Mesendoderm (in vitro differentiated cells): ENCODE results near the gene MBD5.

Source experiments
- DNase-seq: peaks from one replicate; pipeline ENCODE4 v3.0.0; 2013
- H2AK5ac ChIP-seq: 2 replicates; pipeline ENCODE4 v1.6.1; 2013; ENCODE audit warnings: low read length, inconsistent platforms
- H2BK120ac ChIP-seq: 2 replicates; pipeline ENCODE4 v1.6.1; 2013; ENCODE audit warnings: low read depth, mild to moderate bottlenecking, low read length, moderate library complexity, mixed read lengths
- H2BK15ac ChIP-seq: replicated peaks from 2 replicates; pipeline ENCODE4 v1.6.1; 2013; ENCODE audit warnings: low read depth, mild to moderate bottlenecking, moderate library complexity
- H2BK5ac ChIP-seq: 2 replicates; pipeline ENCODE4 v1.6.1; 2013; ENCODE audit warnings: low read length, inconsistent platforms
- H3K18ac ChIP-seq: 2 replicates; pipeline ENCODE4 v1.6.1; 2013; ENCODE audit warnings: mild to moderate bottlenecking, low read length, mixed read lengths
- H3K23ac ChIP-seq: one replicate; pipeline ENCODE4 v1.6.1; 2013; ENCODE audit warnings: low read length
- H3K27ac ChIP-seq: 2 replicates; pipeline ENCODE4 v1.5.1; 2013; ENCODE audit warnings: low read depth, mild to moderate bottlenecking, inconsistent platforms, low read length, moderate library complexity
- H3K27me3 ChIP-seq: 2 replicates; pipeline ENCODE4 v1.6.1; 2013; ENCODE audit warnings: low read length, control low read depth, mild to moderate bottlenecking, inconsistent platforms; ENCODE audit not compliant: insufficient read depth, poor library complexity
- H3K36me3 ChIP-seq: 2 replicates; pipeline ENCODE4 v1.6.1; 2013; ENCODE audit warnings: low read length, inconsistent platforms; ENCODE audit not compliant: control insufficient read depth, insufficient read depth
- H3K4ac ChIP-seq: one replicate; pipeline ENCODE4 v1.6.1; 2013; ENCODE audit warnings: low read depth, mild to moderate bottlenecking, low read length, moderate library complexity
- H3K4me1 ChIP-seq: 2 replicates; pipeline ENCODE4 v1.6.1; 2013; ENCODE audit warnings: low read depth, low read length, inconsistent platforms; ENCODE audit not compliant: control insufficient read depth
- H3K4me2 ChIP-seq: 2 replicates; pipeline ENCODE4 v1.6.1; 2013; ENCODE audit warnings: low read length
- H3K4me3 ChIP-seq: 2 replicates; pipeline ENCODE4 v1.5.1; 2013; ENCODE audit warnings: mild to moderate bottlenecking, low read length
- H3K56ac ChIP-seq: one replicate; pipeline ENCODE4 v1.6.1; 2013; ENCODE audit warnings: low read length
- H3K79me1 ChIP-seq: 2 replicates; pipeline ENCODE4 v1.6.1; 2013; ENCODE audit warnings: low read length, inconsistent platforms
- H3K79me2 ChIP-seq: 2 replicates; pipeline ENCODE4 v1.6.1; 2013; ENCODE audit warnings: mild to moderate bottlenecking, low read length; ENCODE audit not compliant: control insufficient read depth, insufficient read depth
- H3K9ac ChIP-seq: 2 replicates; pipeline ENCODE4 v1.6.1; 2013; ENCODE audit warnings: low read length, inconsistent platforms
- H4K5ac ChIP-seq: one replicate; pipeline ENCODE4 v1.6.1; 2013; ENCODE audit warnings: low read length
- H4K8ac ChIP-seq: one replicate; pipeline ENCODE4 v1.6.1; 2013; ENCODE audit warnings: low read depth, mild to moderate bottlenecking, control low read depth, low read length, moderate library complexity
- WGBS: extraction: QIAGEN DNeasy Blood & Tissue Kit; methylation state at CpG from one replicate; pipeline ENCODE4 v1.1.7; 2013; ENCODE audit warnings: low lambda C conversion rate, missing lambda C conversion rate; ENCODE audit not compliant: insufficient coverage; ENCODE audit errors: extremely low coverage; 5-methylcytosine and 5-hydroxymethylcytosine counted together

Gene MBD5

DNA sequence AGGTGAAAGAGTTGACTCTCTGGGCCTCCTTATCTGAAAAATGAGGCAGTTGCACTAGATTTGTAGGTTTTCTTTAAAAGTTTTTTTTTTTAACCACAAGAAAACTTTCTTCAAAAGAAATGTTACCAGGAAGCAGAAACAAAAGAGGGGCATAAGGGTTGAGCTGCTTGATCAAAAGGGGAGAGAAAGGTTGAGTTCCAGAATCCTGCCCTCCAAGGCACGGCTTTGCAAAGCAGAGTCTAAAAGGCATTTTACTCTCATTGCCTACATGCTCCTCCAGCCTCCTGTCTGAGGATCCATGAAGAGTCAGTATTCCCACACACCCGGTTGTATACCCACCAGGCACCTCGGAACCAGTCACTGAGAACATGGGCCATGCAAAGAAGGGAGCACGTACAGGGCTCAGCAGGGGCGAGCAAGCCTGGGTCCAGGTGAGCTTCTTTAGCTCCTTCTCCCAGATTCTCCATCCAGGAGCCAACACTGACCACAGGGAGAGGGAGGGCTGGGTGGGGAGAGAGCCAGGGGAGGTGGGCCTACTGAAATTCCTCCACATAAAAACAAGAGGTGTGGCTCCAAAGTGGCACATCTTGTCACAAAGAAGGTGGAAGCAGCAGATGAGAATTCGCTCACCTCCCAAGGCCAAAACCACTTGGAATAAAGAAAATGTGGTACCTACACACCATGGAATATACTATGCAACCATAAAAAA, 507.6 kb downstream of the MBD5 start:
- Histone ChIP-seq H3K18ac (no peak overlapping the region), H3K27ac (no peak overlapping the region), H2BK5ac (no peak overlapping the region), H3K79me1 (no peaks in the 10 kb centered on the region), H3K27me3 (no peaks in the 10 kb centered on the region), H3K4me2 (no peak overlapping the region), H4K8ac (no peak overlapping the region), H3K9ac (no peak overlapping the region), H3K4me3 (no peak overlapping the region), H3K4me1 (no peaks in the 10 kb centered on the region), H3K23ac (no peak overlapping the region), H3K4ac (no peak overlapping the region), H3K36me3 (no peaks in the 10 kb centered on the region), H2AK5ac (no peak overlapping the region), H3K79me2 (no peaks in the 10 kb centered on the region), H2BK15ac (no peak overlapping the region), H2BK120ac (no peak overlapping the region), H3K56ac (no peak overlapping the region), H4K5ac (no peak overlapping the region)
- no CpG with 5 or more reads among the region's 6 CpGs for WGBS
- no peak for DNase-seq

DNA sequence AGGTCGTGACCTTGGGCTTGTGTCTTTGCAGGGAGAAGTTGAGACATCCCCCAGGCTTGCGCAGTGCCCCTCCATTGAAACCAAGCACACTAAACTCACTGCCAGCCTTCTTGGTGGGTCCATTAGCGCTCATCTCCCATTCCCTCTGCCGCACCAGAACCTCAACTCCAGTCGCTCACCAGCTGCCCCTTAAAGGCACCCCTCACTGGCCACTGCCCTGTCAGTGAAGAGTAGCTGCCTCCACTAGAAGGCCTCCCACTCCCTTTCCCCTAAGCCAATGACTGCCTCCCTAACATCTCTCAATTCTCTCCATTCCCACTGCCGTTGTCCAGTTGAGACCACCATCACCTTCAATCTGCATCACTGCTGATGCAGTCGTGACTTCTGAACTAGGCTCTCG, 508.9 kb downstream of the MBD5 start:
- no peak overlapping the region for H3K4me3 ChIP-seq
- no peaks in the 10 kb centered on the region for H3K79me2 ChIP-seq
- no peak overlapping the region for H3K18ac ChIP-seq
- no peak overlapping the region for H3K4me2 ChIP-seq
- no peak overlapping the region for H2BK5ac ChIP-seq
- no peak overlapping the region for H2AK5ac ChIP-seq
- no peaks in the 10 kb centered on the region for H3K79me1 ChIP-seq
- no peak overlapping the region for H3K9ac ChIP-seq
- no peak overlapping the region for H2BK120ac ChIP-seq
- DNase-seq: no peak
- H3K56ac ChIP-seq: no peak overlapping the region
- WGBS: no CpG with 5 or more reads among the region's 8 CpGs
- no peak overlapping the region for H3K23ac ChIP-seq
- H3K4me1 ChIP-seq: peaks cover 7% of the 10 kb centered on the region
- no peaks in the 10 kb centered on the region for H3K36me3 ChIP-seq
- H3K27ac ChIP-seq: no peak overlapping the region
- no peak overlapping the region for H3K4ac ChIP-seq
- no peak overlapping the region for H4K5ac ChIP-seq
- H4K8ac ChIP-seq: no peak overlapping the region
- H3K27me3 ChIP-seq: no peaks in the 10 kb centered on the region
- no peak overlapping the region for H2BK15ac ChIP-seq

DNA sequence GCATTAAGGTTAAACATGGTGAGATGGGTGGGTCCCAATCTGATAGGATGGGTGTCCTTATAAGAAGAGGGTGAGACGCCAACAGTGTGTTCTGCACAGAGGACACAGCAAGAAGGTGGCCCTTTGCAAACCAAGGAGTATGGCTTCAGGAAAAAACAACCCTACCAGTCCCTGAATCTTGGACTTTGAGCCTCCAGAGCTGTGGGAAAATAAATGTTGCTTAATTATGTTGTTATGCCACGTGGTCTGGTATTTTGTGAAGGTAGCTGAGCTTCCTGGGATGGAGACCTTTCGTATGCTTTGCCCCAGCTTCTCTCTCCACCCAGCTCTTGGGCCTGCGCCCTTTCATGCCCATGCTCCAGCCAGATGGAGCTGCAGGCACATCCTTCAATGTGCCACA, 509.5 kb downstream of the MBD5 start:
- Histone ChIP-seq H3K27me3 (no peaks in the 10 kb centered on the region), H2BK120ac (no peak overlapping the region), H3K79me1 (no peaks in the 10 kb centered on the region), H3K18ac (no peak overlapping the region), H3K4me2 (no peak overlapping the region), H2BK5ac (no peak overlapping the region), H3K27ac (no peak overlapping the region), H2AK5ac (no peak overlapping the region), H3K56ac (no peak overlapping the region), H2BK15ac (no peak overlapping the region), H3K4ac (no peak overlapping the region), H4K5ac (no peak overlapping the region), H3K36me3 (no peaks in the 10 kb centered on the region), H3K4me1 (peaks cover 11% of the 10 kb centered on the region), H3K79me2 (no peaks in the 10 kb centered on the region), H4K8ac (no peak overlapping the region), H3K23ac (no peak overlapping the region), H3K9ac (no peak overlapping the region), H3K4me3 (no peak overlapping the region)
- no CpG with 5 or more reads among the region's 4 CpGs for WGBS
- no peak for DNase-seq

DNA sequence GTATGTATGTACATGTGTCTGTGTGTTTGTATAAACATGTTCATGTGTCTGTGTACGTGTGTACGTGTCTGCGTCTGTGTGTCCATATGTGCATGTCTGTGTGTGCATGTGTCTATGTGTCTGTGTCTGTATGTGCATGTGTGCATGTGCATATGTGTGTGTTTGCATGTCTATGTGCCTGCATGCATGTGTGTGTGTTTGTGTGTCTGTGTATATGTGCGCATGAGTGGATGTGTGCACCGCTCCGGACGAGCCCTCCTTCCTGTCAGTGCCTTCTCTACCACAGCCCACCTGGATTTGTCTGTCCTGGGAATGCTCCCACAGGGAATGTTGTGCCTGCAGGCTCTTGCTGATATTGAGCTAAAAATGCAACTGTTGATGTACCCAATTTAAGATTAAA, 510.3 kb downstream of the MBD5 start:
- Histone ChIP-seq H3K4ac (no peak overlapping the region), H3K27me3 (no peaks in the 10 kb centered on the region), H3K4me2 (no peak overlapping the region), H2AK5ac (no peak overlapping the region), H2BK15ac (no peak overlapping the region), H3K79me1 (no peaks in the 10 kb centered on the region), H3K36me3 (no peaks in the 10 kb centered on the region), H3K9ac (no peak overlapping the region), H3K4me1 (peaks cover 11% of the 10 kb centered on the region), H4K5ac (no peak overlapping the region), H4K8ac (no peak overlapping the region), H3K27ac (no peak overlapping the region), H3K23ac (no peak overlapping the region), H3K4me3 (no peak overlapping the region), H2BK120ac (no peak overlapping the region), H3K56ac (no peak overlapping the region), H3K18ac (no peak overlapping the region), H2BK5ac (no peak overlapping the region), H3K79me2 (no peaks in the 10 kb centered on the region)
- DNase-seq: no peak
- no CpG with 5 or more reads among the region's 7 CpGs for WGBS

DNA sequence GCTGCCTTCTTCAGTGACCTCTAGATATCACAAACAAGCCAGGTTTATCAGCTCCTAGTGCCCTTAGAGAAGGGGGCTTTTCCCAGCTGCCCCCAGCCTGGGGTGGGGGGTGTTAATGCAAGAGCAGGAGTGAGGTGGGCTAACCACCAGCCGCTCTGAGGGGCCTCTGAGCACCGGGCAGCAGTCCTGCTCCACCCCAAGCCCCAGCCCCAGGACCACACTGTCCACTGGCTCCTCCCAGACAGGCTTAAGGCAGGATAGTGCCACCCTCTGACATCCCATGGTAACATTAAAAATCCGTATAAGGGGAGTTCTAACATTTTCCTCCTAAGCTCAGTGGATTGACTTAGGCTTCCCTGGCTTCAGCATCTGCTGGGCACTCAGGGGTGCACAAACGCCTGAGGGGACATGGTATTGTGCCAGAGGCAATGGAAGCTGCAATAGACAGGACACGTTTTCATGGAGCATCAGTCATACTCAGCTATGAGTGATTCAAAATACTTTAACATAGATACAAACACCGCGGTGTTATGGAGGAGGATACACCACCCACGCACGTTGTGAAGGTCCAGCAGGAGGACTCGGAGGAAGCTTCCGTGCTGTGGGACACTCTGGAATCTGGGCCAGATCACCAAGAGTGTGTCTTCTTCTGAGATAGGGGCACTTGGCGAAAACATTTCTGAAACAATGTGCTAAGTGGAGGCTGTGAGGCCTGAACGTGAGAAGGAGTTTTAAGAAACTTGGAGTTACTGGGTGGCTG, 511.0 kb downstream of the MBD5 start:
- no peak overlapping the region for H4K8ac ChIP-seq
- H2BK15ac ChIP-seq: no peak overlapping the region
- no peak overlapping the region for H2AK5ac ChIP-seq
- peaks cover 11% of the 10 kb centered on the region for H3K4me1 ChIP-seq
- no peak overlapping the region for H3K4me3 ChIP-seq
- no peak overlapping the region for H3K18ac ChIP-seq
- no peak overlapping the region for H3K56ac ChIP-seq
- no peaks in the 10 kb centered on the region for H3K79me2 ChIP-seq
- H3K27ac ChIP-seq: no peak overlapping the region
- no peaks in the 10 kb centered on the region for H3K36me3 ChIP-seq
- DNase-seq: no peak
- no peak overlapping the region for H3K4ac ChIP-seq
- H3K23ac ChIP-seq: no peak overlapping the region
- no peak overlapping the region for H4K5ac ChIP-seq
- no peaks in the 10 kb centered on the region for H3K27me3 ChIP-seq
- no CpG with 5 or more reads among the region's 13 CpGs for WGBS
- no peak overlapping the region for H2BK5ac ChIP-seq
- H3K79me1 ChIP-seq: no peaks in the 10 kb centered on the region
- no peak overlapping the region for H3K4me2 ChIP-seq
- H3K9ac ChIP-seq: no peak overlapping the region
- no peak overlapping the region for H2BK120ac ChIP-seq
